Gastrocnemius medialis (tissue), 4 donors: ENCODE measurements around the gene ITGA8. TPM values are rescaled to one million over a fixed set of nuclear protein-coding genes. Genes with fewer than 3 reads are reported as not detected.

ENCODE experiments used
- ATAC-seq, 2 donors: fragments of 150-250 bp; one replicate each; pipeline ENCODE4 v1.9.1; 2016
- DNase-seq, 2 donors: peaks; one replicate each; pipeline ENCODE4 v3.0.0-alpha.2; 2019
- H3K27ac ChIP-seq, 4 donors: fragments of 200-600 bp; sonication (generic); 1 replicate in 1 of 4; 2 replicates in 3 of 4; pipeline ENCODE4 v1.5.1; 2016 to 2018; ENCODE audit warnings: mild to moderate bottlenecking in 2 of 4, moderate library complexity in 1 of 4
- H3K27me3 ChIP-seq, 3 donors: fragments of 200-600 bp; sonication (generic) in 2 of 3; 1 replicate in 1 of 3; 2 replicates in 2 of 3; pipeline versions ENCODE4 v1.5.1 to v1.6.0; 2016 to 2019; ENCODE audit warnings: mild to moderate bottlenecking in 1 of 3, moderate library complexity in 1 of 3
- H3K36me3 ChIP-seq, 2 donors: fragments of 200-600 bp; sonication (generic) in 1 of 2; one replicate each; pipeline ENCODE4 v1.5.1; 2017 to 2018
- H3K4me1 ChIP-seq, 2 donors: fragments of 200-600 bp; sonication (generic) in 1 of 2; one replicate each; pipeline ENCODE4 v1.5.1; 2016 to 2017; ENCODE audit warnings: mild to moderate bottlenecking in 2 of 2
- H3K4me3 ChIP-seq, 4 donors: fragments of 200-600 bp; sonication (generic) in 3 of 4; 1 replicate in 1 of 4; 2 replicates in 3 of 4; pipeline ENCODE4 v1.5.1; 2016 to 2019; ENCODE audit warnings: mild to moderate bottlenecking in 2 of 4
- H3K9me3 ChIP-seq, 3 donors: fragments of 200-600 bp; sonication (generic) in 2 of 3; 1 replicate in 1 of 3; 2 replicates in 2 of 3; pipeline ENCODE4 v1.5.1; 2016 to 2019
- POLR2A ChIP-seq, 2 donors: fragments of 450-650 bp; IDR thresholded peaks; one replicate each; pipeline ENCODE4 v1.6.1; 2017; ENCODE audit warnings: antibody characterized with exemption in 2 of 2, mild to moderate bottlenecking in 2 of 2, moderate library complexity in 2 of 2
- in situ Hi-C, 4 donors: fragments of 200-750 bp; cut with MboI; loops; one replicate each; pipeline versions ENCODE4 v1.15.0 to v1.8.0; 2017; ENCODE audit warnings: low sequenced_read_pairs in 4 of 4
- intact Hi-C: fragments of 100-400 bp; cut with DNase I; formaldehyde crosslinking; loops from one replicate; pipeline ENCODE4 v1.15.1; 2023; ENCODE audit warnings: low total_unique reads
- total RNA-seq, 4 donors: library from RNA; depleted of rRNA; stranded (reverse); fragments of >200 nt; gene quantifications; one replicate each; pipeline versions ENCODE4 v1.1.0 to v1.2.3, GENCODE V29; 2016
- TF ChIP-seq, protein P1 (sequence below), 5 experiments: fragments of 450-650 bp in 3 of 5; fragments of 200-600 bp in 2 of 5; sonication (generic) in 2 of 5; IDR thresholded peaks in 4 of 5; conservative IDR thresholded peaks in 1 of 5; 1 replicate in 4 of 5; 2 replicates in 1 of 5; pipeline ENCODE4 v1.5.1; 2016 to 2019; ENCODE audit warnings: antibody characterized with exemption in 5 of 5, mild to moderate bottlenecking in 3 of 5, moderate library complexity in 3 of 5

Gene ITGA8
- total RNA-seq, 4 donors from 2014 or later = 1.6 to 17.4 (median 10.3) TPM

DNA sequence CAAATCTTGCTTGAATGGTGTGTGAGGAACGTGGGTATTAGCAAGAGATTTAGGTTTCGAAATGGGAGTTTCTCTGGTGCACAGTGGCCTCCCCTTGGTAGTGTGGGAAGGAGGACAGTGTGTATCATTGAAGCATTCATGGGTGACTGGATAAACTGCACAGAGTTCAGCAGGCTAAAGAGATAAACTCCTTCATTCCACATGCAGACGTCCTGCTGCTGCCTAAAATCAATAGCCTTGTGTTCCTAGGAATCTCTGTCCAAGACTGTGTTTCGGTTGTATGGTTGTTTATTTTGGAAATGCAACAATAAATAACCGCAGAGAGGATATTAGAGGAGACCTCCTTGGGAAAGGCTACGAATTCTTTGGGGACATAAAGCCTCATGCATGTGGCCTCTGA lies 247.7 kb downstream of the ITGA8 start:
- intact Hi-C loops = no loop called here
- ATAC-seq = no peak
- Histone ChIP-seq H3K36me3 (no peaks in the 10 kb centered on the region), H3K4me1 (no peaks in the 10 kb centered on the region), H3K27me3 (no peaks in the 10 kb centered on the region), H3K9me3 (no peaks in the 10 kb centered on the region), H3K27ac (no peak overlapping the region), H3K4me3 (no peak overlapping the region)
- TF ChIP-seq, protein P1, sequence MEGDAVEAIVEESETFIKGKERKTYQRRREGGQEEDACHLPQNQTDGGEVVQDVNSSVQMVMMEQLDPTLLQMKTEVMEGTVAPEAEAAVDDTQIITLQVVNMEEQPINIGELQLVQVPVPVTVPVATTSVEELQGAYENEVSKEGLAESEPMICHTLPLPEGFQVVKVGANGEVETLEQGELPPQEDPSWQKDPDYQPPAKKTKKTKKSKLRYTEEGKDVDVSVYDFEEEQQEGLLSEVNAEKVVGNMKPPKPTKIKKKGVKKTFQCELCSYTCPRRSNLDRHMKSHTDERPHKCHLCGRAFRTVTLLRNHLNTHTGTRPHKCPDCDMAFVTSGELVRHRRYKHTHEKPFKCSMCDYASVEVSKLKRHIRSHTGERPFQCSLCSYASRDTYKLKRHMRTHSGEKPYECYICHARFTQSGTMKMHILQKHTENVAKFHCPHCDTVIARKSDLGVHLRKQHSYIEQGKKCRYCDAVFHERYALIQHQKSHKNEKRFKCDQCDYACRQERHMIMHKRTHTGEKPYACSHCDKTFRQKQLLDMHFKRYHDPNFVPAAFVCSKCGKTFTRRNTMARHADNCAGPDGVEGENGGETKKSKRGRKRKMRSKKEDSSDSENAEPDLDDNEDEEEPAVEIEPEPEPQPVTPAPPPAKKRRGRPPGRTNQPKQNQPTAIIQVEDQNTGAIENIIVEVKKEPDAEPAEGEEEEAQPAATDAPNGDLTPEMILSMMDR (IDR thresholded peaks at IDR 0.05 in 4 of 5, conservative IDR thresholded peaks at IDR 0.05 in 1 of 5) = no peak
- TF ChIP-seq POLR2A (IDR thresholded peaks at IDR 0.05) = no peak
- DNase-seq = no peak
- in situ Hi-C loops = no loop called here

- Histone ChIP-seq H3K36me3 (no peaks in the 10 kb centered on the region), H3K27me3 (no peaks in the 10 kb centered on the region), H3K4me3 (no peak overlapping the region), H3K4me1 (no peaks in the 10 kb centered on the region), H3K9me3 (no peaks in the 10 kb centered on the region), H3K27ac (no peak overlapping the region)
- in situ Hi-C loops (no loop called here), intact Hi-C loops (no loop called here)
- DNase-seq = no peak
- ATAC-seq = no peak
- TF ChIP-seq, protein P1 (IDR thresholded peaks at IDR 0.05 in 4 of 5, conservative IDR thresholded peaks at IDR 0.05 in 1 of 5) = no peak
- TF ChIP-seq POLR2A (IDR thresholded peaks at IDR 0.05) = no peak
These were observed 250.6 kb downstream of the ITGA8 start for GRCh38 chr10:15469111-15469510.

GRCh38 chr10:15464381-15464780 lies 255.3 kb downstream of the ITGA8 start:
- Histone ChIP-seq H3K4me3 (no peak overlapping the region), H3K4me1 (no peaks in the 10 kb centered on the region), H3K27ac (no peak overlapping the region), H3K36me3 (no peaks in the 10 kb centered on the region), H3K27me3 (no peaks in the 10 kb centered on the region), H3K9me3 (no peaks in the 10 kb centered on the region)
- intact Hi-C loops = no loop called here
- DNase-seq = no peak
- in situ Hi-C loops = no loop called here
- ATAC-seq = no peak
- TF ChIP-seq, protein P1 (IDR thresholded peaks at IDR 0.05 in 4 of 5, conservative IDR thresholded peaks at IDR 0.05 in 1 of 5) = no peak
- TF ChIP-seq POLR2A (IDR thresholded peaks at IDR 0.05) = no peak

Other genes with a start within 250 kb of the ITGA8 start
- 10 to 100 TPM in 2 of 4 donors, 1 to 10 TPM in 2; 7.6 to 37.5 (median 10.8) TPM for gene MINDY3, start 140.6 kb upstream of the ITGA8 start, total RNA-seq